Vagina (tissue), 2 donors: Measurements from ENCODE around the gene EXD3. TPM values are rescaled to one million over a fixed set of nuclear protein-coding genes. Genes with fewer than 3 reads are reported as not detected.

ENCODE experiments used
- DNase-seq, 2 donors: peaks; one replicate each; pipeline ENCODE4 v3.0.0-alpha.2; 2017; ENCODE audit errors: extremely low spot score in 2 of 2
- H3K27ac ChIP-seq: fragments of 200-600 bp; sonication (generic); one replicate; pipeline ENCODE4 v1.5.1; 2019
- H3K27me3 ChIP-seq: fragments of 200-600 bp; sonication (generic); one replicate; pipeline ENCODE4 v1.5.1; 2019
- H3K36me3 ChIP-seq, 2 donors: fragments of 200-600 bp; sonication (generic); one replicate each; pipeline ENCODE4 v1.5.1; 2017 to 2019
- H3K4me1 ChIP-seq: fragments of 200-600 bp; sonication (generic); one replicate; pipeline ENCODE4 v1.5.1; 2019
- H3K4me3 ChIP-seq, 2 donors: fragments of 200-600 bp; sonication (generic); 1 replicate in 1 of 2; 2 replicates in 1 of 2; pipeline ENCODE4 v1.5.1; 2016 to 2019
- H3K9me3 ChIP-seq: fragments of 200-600 bp; sonication (generic); one replicate; pipeline ENCODE4 v1.5.1; 2019
- POLR2A ChIP-seq, 2 donors: fragments of 450-650 bp; IDR thresholded peaks; one replicate each; pipeline ENCODE4 v1.6.1; 2017; ENCODE audit warnings: antibody characterized with exemption in 2 of 2, mild to moderate bottlenecking in 2 of 2, moderate library complexity in 2 of 2
- POLR2AphosphoS5 ChIP-seq, 2 donors: sonication (generic); formaldehyde crosslinking; IDR thresholded peaks; one replicate each; pipeline ENCODE4 v1.9.0; 2017; ENCODE audit warnings: antibody characterized with exemption in 2 of 2, mild to moderate bottlenecking in 2 of 2, low read depth in 1 of 2; ENCODE audit not compliant: insufficient read depth in 1 of 2
- intact Hi-C: fragments of 100-400 bp; cut with DNase I; formaldehyde crosslinking; loops from one replicate; pipeline ENCODE4 v1.15.1; 2023
- total RNA-seq: library from RNA; depleted of rRNA; stranded (reverse); fragments of >200 nt; gene quantifications from one replicate; pipeline ENCODE4 v1.2.3, GENCODE V29; 2016
- TF ChIP-seq, protein P1 (sequence below), 3 experiments: fragments of 450-650 bp in 2 of 3; fragments of 200-600 bp in 1 of 3; sonication (generic) in 1 of 3; IDR thresholded peaks; one replicate each; pipeline ENCODE4 v1.5.1; 2017 to 2019; ENCODE audit warnings: antibody characterized with exemption in 3 of 3, mild to moderate bottlenecking in 2 of 3, moderate library complexity in 2 of 3

EXD3 gene
- total RNA-seq, 1 donor from 2014 or later = 35.6 TPM

DNA sequence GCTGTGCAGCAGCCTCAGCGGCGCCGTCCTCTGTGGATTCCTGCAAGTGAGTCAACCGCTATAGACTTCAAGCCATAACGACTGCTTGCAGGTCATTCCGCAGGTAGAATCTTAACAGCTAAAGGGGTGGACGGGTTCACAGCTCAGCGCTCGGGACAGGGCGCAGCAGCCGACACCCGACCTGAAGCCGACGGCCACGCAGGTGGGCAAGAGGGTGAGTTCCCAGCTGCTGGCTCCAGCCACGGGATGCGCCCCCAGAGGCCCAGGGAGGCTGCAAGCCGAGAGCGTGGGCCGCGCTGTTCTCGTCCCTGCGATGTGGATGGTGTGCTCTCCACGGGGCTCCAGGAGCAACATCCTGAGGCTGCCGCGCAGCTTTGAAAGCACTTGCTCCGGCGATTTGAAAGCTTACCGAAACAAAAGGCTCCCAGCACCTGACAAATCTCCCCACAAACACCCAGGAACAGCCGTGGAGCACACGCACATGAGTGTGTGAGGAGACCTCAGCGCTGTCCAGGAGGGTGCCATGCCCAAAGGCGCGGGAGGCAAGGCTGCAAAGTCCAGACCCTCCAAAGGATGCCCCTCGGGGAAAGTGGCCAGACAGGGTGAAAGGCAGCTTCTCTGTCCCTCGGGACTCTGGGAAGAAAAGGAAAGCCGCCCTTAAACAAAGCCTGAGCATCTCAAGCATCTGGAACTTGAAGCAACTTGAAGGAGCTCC lies 48.7 kb downstream of the EXD3 start:
- intact Hi-C loops = no loop called here

DNA sequence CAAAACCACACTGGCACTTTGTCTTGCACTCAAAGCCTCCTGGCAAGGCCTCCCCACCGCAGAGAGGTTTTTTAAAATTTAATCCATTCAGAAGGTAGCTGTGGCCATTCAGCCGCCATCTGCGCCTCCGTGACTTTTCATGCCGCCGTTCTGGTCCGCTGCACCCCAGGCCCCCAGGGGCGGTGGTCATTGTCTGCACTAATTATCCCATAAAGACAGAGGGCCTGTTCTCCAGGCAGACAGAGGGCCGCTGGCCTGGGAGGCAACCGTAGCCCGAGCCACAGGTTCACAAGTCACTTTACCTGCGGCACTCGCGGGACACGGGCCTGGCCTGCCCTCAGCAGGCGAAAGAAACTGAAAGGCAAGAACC lies 49.4 kb downstream of the EXD3 start:
- no peak for DNase-seq
- H3K4me3 ChIP-seq = no peak overlapping the region
- H3K27ac ChIP-seq = no peak overlapping the region
- H3K36me3 ChIP-seq = peaks cover 0 to 5% of the 10 kb centered on the region in 2 donors
- H3K9me3 ChIP-seq = no peaks in the 10 kb centered on the region
- no peaks in the 10 kb centered on the region for H3K4me1 ChIP-seq
- TF ChIP-seq POLR2AphosphoS5 (IDR thresholded peaks at IDR 0.05; ENCODE audit: insufficient read depth in 1 of 2, low read depth in 1 of 2) (no peak), POLR2A (IDR thresholded peaks at IDR 0.05) (no peak)
- TF ChIP-seq, protein P1, sequence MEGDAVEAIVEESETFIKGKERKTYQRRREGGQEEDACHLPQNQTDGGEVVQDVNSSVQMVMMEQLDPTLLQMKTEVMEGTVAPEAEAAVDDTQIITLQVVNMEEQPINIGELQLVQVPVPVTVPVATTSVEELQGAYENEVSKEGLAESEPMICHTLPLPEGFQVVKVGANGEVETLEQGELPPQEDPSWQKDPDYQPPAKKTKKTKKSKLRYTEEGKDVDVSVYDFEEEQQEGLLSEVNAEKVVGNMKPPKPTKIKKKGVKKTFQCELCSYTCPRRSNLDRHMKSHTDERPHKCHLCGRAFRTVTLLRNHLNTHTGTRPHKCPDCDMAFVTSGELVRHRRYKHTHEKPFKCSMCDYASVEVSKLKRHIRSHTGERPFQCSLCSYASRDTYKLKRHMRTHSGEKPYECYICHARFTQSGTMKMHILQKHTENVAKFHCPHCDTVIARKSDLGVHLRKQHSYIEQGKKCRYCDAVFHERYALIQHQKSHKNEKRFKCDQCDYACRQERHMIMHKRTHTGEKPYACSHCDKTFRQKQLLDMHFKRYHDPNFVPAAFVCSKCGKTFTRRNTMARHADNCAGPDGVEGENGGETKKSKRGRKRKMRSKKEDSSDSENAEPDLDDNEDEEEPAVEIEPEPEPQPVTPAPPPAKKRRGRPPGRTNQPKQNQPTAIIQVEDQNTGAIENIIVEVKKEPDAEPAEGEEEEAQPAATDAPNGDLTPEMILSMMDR (IDR thresholded peaks at IDR 0.05) = no peak
- intact Hi-C loops = no loop called here
- no peaks in the 10 kb centered on the region for H3K27me3 ChIP-seq

More for the DNA sequence above, 48.7 kb downstream of the EXD3 start:
- H3K4me3 ChIP-seq = no peak overlapping the region
- no peak overlapping the region for H3K27ac ChIP-seq
- no peaks in the 10 kb centered on the region for H3K27me3 ChIP-seq
- peaks cover 0 to 5% of the 10 kb centered on the region in 2 donors for H3K36me3 ChIP-seq
- no peaks in the 10 kb centered on the region for H3K4me1 ChIP-seq
- no peaks in the 10 kb centered on the region for H3K9me3 ChIP-seq
- DNase-seq = no peak
- TF ChIP-seq POLR2A (IDR thresholded peaks at IDR 0.05) = no peak
- TF ChIP-seq POLR2AphosphoS5 (IDR thresholded peaks at IDR 0.05; ENCODE audit: insufficient read depth in 1 of 2, low read depth in 1 of 2) = no peak
- TF ChIP-seq, protein P1 (IDR thresholded peaks at IDR 0.05) = no peak

DNA sequence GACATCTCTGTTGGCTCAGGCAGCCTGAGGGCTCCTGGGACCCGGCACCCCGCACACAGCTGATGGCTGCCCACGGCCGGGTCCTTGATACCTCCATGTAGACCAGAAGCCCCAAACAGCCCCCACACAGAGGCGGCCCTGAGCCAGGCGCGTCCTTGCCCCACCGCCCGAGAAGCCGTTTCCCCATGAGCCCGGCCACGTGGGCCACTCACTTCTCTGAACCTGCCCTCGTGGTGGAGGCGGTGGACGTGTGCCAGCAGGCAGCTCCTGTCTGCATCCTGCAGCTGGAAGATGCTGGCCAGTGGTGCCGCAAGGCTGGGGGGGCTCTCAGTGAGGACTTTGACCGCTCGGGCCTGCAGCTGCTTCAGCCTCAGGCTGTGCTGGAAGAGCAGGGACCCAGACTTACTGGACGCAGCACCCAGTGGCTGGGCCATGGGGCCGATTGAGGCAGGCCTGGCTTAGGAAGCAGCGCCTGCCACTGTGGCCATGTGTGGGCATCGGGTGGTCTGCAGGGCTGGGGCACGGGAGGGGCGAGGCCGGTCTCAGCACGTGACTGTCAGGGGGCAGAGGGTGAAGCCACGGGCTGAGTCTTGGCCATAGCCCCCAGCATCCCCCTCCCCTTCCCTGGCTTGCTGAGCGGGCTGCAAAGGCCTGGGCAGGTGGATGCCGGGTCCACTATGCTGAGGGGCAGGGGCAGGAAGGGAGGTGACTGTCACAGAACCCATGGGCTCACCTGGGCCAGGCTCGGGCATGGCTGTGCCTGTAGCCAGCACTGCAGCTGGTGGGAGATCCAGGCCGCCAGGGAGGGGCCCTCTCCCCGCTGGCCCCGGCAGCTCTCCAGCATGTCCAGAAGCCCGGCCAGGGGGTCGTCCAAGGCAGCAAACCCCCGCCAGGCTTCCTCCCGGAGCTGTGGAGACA lies 50.0 kb downstream of the EXD3 start:
- peaks cover 0 to 5% of the 10 kb centered on the region in 2 donors for H3K36me3 ChIP-seq
- no peak overlapping the region for H3K4me3 ChIP-seq
- H3K27ac ChIP-seq = no peak overlapping the region
- no peak for DNase-seq
- H3K4me1 ChIP-seq = no peaks in the 10 kb centered on the region
- intact Hi-C loops = no loop called here
- no peaks in the 10 kb centered on the region for H3K9me3 ChIP-seq
- no peaks in the 10 kb centered on the region for H3K27me3 ChIP-seq
- no peak for TF ChIP-seq POLR2AphosphoS5 (IDR thresholded peaks at IDR 0.05; ENCODE audit: insufficient read depth in 1 of 2, low read depth in 1 of 2)
- TF ChIP-seq, protein P1 (IDR thresholded peaks at IDR 0.05) = no peak
- TF ChIP-seq POLR2A (IDR thresholded peaks at IDR 0.05) = no peak

DNA sequence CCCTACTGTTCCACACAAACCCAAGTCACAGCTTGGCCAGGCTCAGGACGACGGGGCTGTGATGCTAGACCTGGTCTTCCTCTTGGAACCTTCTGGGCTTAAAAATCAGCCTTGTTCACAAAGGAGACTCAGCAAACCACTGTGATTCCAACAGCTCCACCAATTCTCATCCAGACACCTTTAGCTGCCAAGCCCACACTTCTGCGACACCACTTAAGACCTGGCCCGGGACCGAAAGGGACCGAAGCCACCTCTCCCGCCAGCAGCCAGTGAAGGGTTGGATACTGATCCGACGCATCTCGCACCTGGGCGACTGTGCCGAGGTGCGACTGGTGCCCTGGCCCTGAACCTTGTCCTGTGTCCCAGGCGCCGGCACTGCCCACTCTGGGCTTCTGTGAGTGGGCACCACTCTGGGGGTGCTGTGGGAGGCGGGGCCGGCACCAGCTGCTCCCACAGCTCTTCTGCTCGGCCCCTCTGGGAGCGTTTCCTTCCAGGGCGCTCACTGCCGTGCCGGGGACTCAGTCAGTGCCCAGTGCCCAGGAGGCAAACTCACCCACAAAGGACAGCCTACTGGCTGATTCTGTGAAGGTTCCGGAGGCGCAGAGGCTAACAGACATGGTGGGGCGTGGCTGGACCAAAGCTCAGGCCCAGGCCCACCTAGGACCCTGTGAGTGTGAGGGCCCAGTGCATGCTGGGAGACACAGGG lies 50.9 kb downstream of the EXD3 start:
- intact Hi-C loops = no loop called here
- Histone ChIP-seq H3K4me1 (no peaks in the 10 kb centered on the region), H3K36me3 (peaks cover 0 to 5% of the 10 kb centered on the region in 2 donors), H3K9me3 (no peaks in the 10 kb centered on the region), H3K27ac (no peak overlapping the region), H3K27me3 (no peaks in the 10 kb centered on the region), H3K4me3 (no peak overlapping the region)
- DNase-seq = no peak
- TF ChIP-seq, protein P1 (IDR thresholded peaks at IDR 0.05) = no peak
- TF ChIP-seq POLR2A (IDR thresholded peaks at IDR 0.05) = no peak
- TF ChIP-seq POLR2AphosphoS5 (IDR thresholded peaks at IDR 0.05; ENCODE audit: insufficient read depth in 1 of 2, low read depth in 1 of 2) = no peak
